Muscle of leg (tissue), 11 donors: ENCODE data around the gene ALLC. TPM values are rescaled to one million over a fixed set of nuclear protein-coding genes. Genes with fewer than 3 reads are reported as not detected.
"Not testable (repeated sequence)": the region's sequence is repeated elsewhere in the genome, so short reads cannot be mapped to it uniquely, and the experiment has no call there.

Source experiments
- DNase-seq: peaks from one replicate; pipeline ENCODE4 v3.0.0; 2013
- H3K27ac ChIP-seq: one replicate; pipeline ENCODE4 v1.5.1; 2013; ENCODE audit warnings: mild to moderate bottlenecking, low read length, control low read depth
- H3K27me3 ChIP-seq: one replicate; pipeline ENCODE4 v1.6.1; 2013; ENCODE audit warnings: low read length; ENCODE audit not compliant: control insufficient read depth, insufficient read depth
- H3K36me3 ChIP-seq: one replicate; pipeline ENCODE4 v1.6.1; 2013; ENCODE audit warnings: low read length; ENCODE audit not compliant: control insufficient read depth, insufficient read depth
- H3K4me1 ChIP-seq: one replicate; pipeline ENCODE4 v1.6.1; 2013; ENCODE audit warnings: low read length; ENCODE audit not compliant: control insufficient read depth, insufficient read depth
- H3K4me3 ChIP-seq: one replicate; pipeline ENCODE4 v1.5.1; 2013; ENCODE audit warnings: low read length, control low read depth
- H3K9me3 ChIP-seq: replicated peaks from 2 replicates; pipeline ENCODE4 v1.6.1; 2013; ENCODE audit warnings: low read depth, low read length; ENCODE audit not compliant: control insufficient read depth
- WGBS: methylation state at CpG from one replicate; pipeline ENCODE4 v1.1.5; 2013; ENCODE audit warnings: missing lambda C conversion rate; ENCODE audit not compliant: insufficient coverage; 5-methylcytosine and 5-hydroxymethylcytosine counted together
- polyA plus RNA-seq, 8 donors: library from polyadenylated mRNA; unstranded; fragments of 120-200 nt; gene quantifications; one replicate each; pipeline versions ENCODE4 v1.2.1 to v1.2.3, GENCODE V29; 2013; ENCODE audit warnings: inconsistent platforms in 1 of 8, low replicate concordance in 1 of 8; ENCODE audit not compliant: insufficient read length in 8 of 8, insufficient read depth in 1 of 8
- total RNA-seq: library from RNA; stranded (reverse); fragments of 120-200 nt; gene quantifications from one replicate; pipeline ENCODE4 v1.2.4, GENCODE V29; 2013

The ALLC gene
- total and polyA plus RNA-seq, 9 donors, result 0.09 TPM; not detected in 8

- not testable (repeated sequence) for H3K27ac ChIP-seq, H3K36me3 ChIP-seq, H3K4me1 ChIP-seq, H3K4me3 ChIP-seq, H3K9me3 ChIP-seq, H3K27me3 ChIP-seq, DNase-seq
- WGBS, result 100% methylated on average over 23 of the region's 46 CpGs
Observed at GRCh38 chr2:3615541-3616200, 42.3 kb upstream of the ALLC start.

- not testable (repeated sequence) for H3K27me3 ChIP-seq, H3K36me3 ChIP-seq, H3K4me1 ChIP-seq, H3K9me3 ChIP-seq, H3K27ac ChIP-seq, H3K4me3 ChIP-seq, DNase-seq
- WGBS, result 97% methylated on average over 16 of the region's 25 CpGs
Observed at GRCh38 chr2:3616435-3617197, 41.4 kb upstream of the ALLC start.

DNA sequence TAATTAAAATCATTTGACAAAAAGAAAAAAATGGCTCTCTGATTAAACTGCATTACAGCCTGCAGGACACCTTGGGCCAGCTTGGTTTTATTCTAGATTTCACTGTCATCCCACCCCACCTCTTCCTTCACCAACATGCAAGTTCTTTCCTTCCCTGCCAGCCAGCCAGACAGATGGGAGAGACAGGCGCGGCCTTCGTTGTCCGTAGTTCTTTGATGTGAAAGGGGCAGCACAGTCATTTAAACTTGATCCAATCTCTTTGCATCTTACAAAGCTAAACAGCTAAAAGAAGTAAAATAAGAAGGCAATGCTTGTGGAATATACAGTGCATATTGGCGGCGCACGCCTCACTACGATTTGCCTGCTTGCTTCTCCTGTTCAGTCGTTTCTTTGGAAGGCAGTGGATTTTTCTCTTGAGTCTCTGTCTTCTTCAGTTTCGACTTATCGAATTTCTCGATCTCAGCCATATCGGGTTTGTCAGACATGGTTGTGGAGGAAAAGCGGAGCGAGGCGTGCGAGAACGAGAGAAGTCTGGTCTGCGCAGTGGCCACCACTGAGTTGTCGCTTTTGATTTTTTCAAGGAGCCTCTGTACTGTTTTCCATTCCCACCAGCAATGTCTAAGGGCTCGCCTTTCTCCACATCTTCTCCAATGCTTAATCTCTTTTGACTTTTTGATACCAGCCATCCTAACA is 40.7 kb upstream of the ALLC start:
- Histone ChIP-seq H3K4me1 (no peaks in the 10 kb centered on the region), H3K4me3 (no peak overlapping the region), H3K27me3 (no peaks in the 10 kb centered on the region), H3K9me3 (no peaks in the 10 kb centered on the region), H3K36me3 (no peaks in the 10 kb centered on the region), H3K27ac (no peak overlapping the region)
- DNase-seq, result no peak
- 96% methylated on average over 12 of the region's 21 CpGs for WGBS

- H3K4me1 ChIP-seq, result no peaks in the 10 kb centered on the region
- H3K36me3 ChIP-seq, result no peaks in the 10 kb centered on the region
- no peak overlapping the region for H3K4me3 ChIP-seq
- no peaks in the 10 kb centered on the region for H3K9me3 ChIP-seq
- H3K27me3 ChIP-seq, result no peaks in the 10 kb centered on the region
- DNase-seq, result no peak
- no peak overlapping the region for H3K27ac ChIP-seq
Observed at GRCh38 chr2:3618367-3618766, 39.6 kb upstream of the ALLC start.

- no peak for DNase-seq
- Histone ChIP-seq H3K4me3 (no peak overlapping the region), H3K36me3 (no peaks in the 10 kb centered on the region), H3K27me3 (no peaks in the 10 kb centered on the region), H3K27ac (no peak overlapping the region), H3K4me1 (no peaks in the 10 kb centered on the region), H3K9me3 (no peaks in the 10 kb centered on the region)
- 100% methylated on average over 1 of the region's 2 CpGs for WGBS
Observed at GRCh38 chr2:3619033-3619432, 39.0 kb upstream of the ALLC start.

DNA sequence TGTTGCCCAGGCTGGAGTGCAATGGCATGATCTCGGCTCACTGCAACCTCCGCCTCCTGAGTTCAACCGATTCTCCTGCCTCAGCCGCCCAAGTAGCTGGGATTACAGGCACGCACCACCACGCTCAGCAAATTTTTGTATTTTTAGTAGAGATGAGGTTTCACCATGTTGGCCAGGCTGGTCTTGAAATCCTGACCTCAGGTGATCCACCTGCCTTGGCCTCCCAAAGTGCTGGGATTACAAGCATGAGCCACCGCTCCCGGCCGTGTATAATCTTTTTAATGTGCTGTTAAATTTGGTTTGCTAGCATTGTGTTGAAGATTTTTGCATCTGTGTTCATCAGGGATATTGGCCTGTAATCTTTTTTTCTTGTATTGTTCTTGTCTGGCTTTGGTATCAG is 38.3 kb upstream of the ALLC start:
- not testable (repeated sequence) for H3K9me3 ChIP-seq, H3K27me3 ChIP-seq, H3K4me1 ChIP-seq, DNase-seq, H3K27ac ChIP-seq, H3K36me3 ChIP-seq, H3K4me3 ChIP-seq
- whole genome bisulfite sequencing, result 97% methylated on average over 4 of the region's 9 CpGs

GRCh38 chr2:3620834-3621233 is 37.2 kb upstream of the ALLC start:
- Histone ChIP-seq H3K4me3 (no peak overlapping the region), H3K36me3 (no peaks in the 10 kb centered on the region), H3K9me3 (no peaks in the 10 kb centered on the region), H3K4me1 (peaks cover under 1% of the 10 kb centered on the region), H3K27ac (no peak overlapping the region), H3K27me3 (no peaks in the 10 kb centered on the region)
- 79% methylated on average over 3 of the region's 5 CpGs for WGBS
- no peak for DNase-seq

GRCh38 chr2:3622967-3623366 is 35.0 kb upstream of the ALLC start:
- Histone ChIP-seq H3K27ac (no peak overlapping the region), H3K4me1 (peaks cover 5% of the 10 kb centered on the region), H3K36me3 (no peaks in the 10 kb centered on the region), H3K4me3 (no peak overlapping the region), H3K27me3 (no peaks in the 10 kb centered on the region), H3K9me3 (no peaks in the 10 kb centered on the region)
- no CpG with 5 or more reads among the region's 1 CpG for WGBS
- DNase-seq, result no peak

- Histone ChIP-seq H3K27me3 (no peaks in the 10 kb centered on the region), H3K27ac (no peak overlapping the region), H3K9me3 (no peaks in the 10 kb centered on the region), H3K36me3 (no peaks in the 10 kb centered on the region), H3K4me3 (no peak overlapping the region), H3K4me1 (peaks cover 5% of the 10 kb centered on the region)
- no peak for DNase-seq
- no CpG with 5 or more reads among the region's 4 CpGs for WGBS
Observed at GRCh38 chr2:3624059-3624794, 33.8 kb upstream of the ALLC start.

DNA sequence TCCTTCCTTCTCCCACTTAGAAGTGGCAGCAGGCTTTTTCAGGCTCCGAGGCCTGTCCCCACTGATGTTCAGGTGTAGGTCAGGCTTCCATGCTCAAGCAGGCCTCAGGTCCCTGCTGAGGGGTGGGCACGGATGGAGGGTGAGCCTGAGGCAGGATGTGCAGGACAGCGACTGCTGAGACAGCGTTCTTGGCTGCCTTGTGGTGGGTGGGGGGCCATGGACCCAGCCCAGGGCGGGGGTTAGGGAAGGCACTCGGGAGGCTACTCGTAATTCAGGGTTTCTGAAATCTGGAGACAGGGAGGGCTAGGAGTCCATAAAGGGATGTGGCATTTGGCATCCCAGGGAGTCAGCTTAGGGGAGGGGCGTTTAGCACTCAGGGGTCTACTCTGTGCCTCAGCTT is 32.8 kb upstream of the ALLC start:
- DNase-seq, result no peak
- 86% methylated on average over 6 of the region's 8 CpGs for WGBS
- Histone ChIP-seq H3K27me3 (no peaks in the 10 kb centered on the region), H3K9me3 (no peaks in the 10 kb centered on the region), H3K4me3 (no peak overlapping the region), H3K36me3 (no peaks in the 10 kb centered on the region), H3K4me1 (peaks cover 5% of the 10 kb centered on the region), H3K27ac (no peak overlapping the region)
